HepG2 (cell line): ENCODE results near the gene DOK4. TPM values are rescaled to one million over a fixed set of nuclear protein-coding genes. Genes with fewer than 3 reads are reported as not detected.

Source experiments
- ATAC-seq: fragments of 200-7000 bp; cut with Tn5 transposase; 3 replicates; pipeline ENCODE4 v1.9.1; 2020; ENCODE audit warnings: mild to moderate bottlenecking, moderate library complexity
- BruUV-seq: library from RNA; stranded (reverse); fragments of 400-500 nt; replicated peaks from 2 replicates; lab custom pipeline; 2021; lab: Mats Ljungman, UMichigan
- CTCF ChIA-PET: fragments of 300-600 bp; formaldehyde crosslinking; extraction: SDS; loops from one replicate; lab custom pipeline; 2021; ENCODE audit warnings: low total read pairs, inconsistent platforms, low intra/inter-chr PET ratio; lab: Yijun Ruan, JAX
- POLR2A ChIA-PET: fragments of 350-600 bp; sonication (Branson Sonifier 250); formaldehyde crosslinking; loops from one replicate; lab custom pipeline; 2020; ENCODE audit warnings: antibody characterized with exemption, inconsistent platforms; lab: Yijun Ruan, JAX
- DNase-seq: peaks from one replicate; pipeline ENCODE4 v3.0.0-alpha.2; 2015; ENCODE audit warnings: low spot score
- FAIRE-seq: peaks from 3 replicates; lab custom pipeline; 2011; peaks lifted over from hg19 to GRCh38; lab: Jason Lieb, UNC
- H2AFZ ChIP-seq: one replicate; pipeline ENCODE4 v1.6.1; 2011; ENCODE audit warnings: low read length, inconsistent platforms
- H3K27ac ChIP-seq: fragments of 300-600 bp; 3 replicates; pipeline ENCODE4 v1.8.0; 2011; ENCODE audit warnings: mixed run types, mild to moderate bottlenecking, mixed read lengths, low read length, inconsistent platforms; ENCODE audit not compliant: insufficient read depth; ENCODE audit errors: extremely low read length
- H3K27me3 ChIP-seq, 2 experiments: fragments of 200-600 bp in 1 of 2; 2 replicates in 1 of 2; 3 replicates in 1 of 2; pipeline versions ENCODE4 v1.6.0 to v1.8.0; 2011; ENCODE audit warnings: low read length in 2 of 2, mild to moderate bottlenecking in 2 of 2, moderate library complexity in 2 of 2, inconsistent platforms in 1 of 2; ENCODE audit not compliant: insufficient read depth in 2 of 2, control insufficient read depth in 1 of 2
- H3K36me3 ChIP-seq, 2 experiments: fragments of 200-600 bp in 1 of 2; replicated peaks in 1 of 2; 2 replicates in 1 of 2; 3 replicates in 1 of 2; pipeline versions ENCODE4 v1.5.1 to v1.8.0; 2011; ENCODE audit warnings: low read length in 2 of 2, inconsistent platforms in 1 of 2; ENCODE audit not compliant: insufficient read depth in 2 of 2, control insufficient read depth in 1 of 2
- H3K4me1 ChIP-seq: 2 replicates; pipeline ENCODE4 v1.5.1; 2012; ENCODE audit warnings: low read length, inconsistent platforms; ENCODE audit not compliant: insufficient read depth
- H3K4me2 ChIP-seq: 2 replicates; pipeline ENCODE4 v1.6.0; 2011; ENCODE audit warnings: low read depth, low read length, inconsistent platforms
- H3K4me3 ChIP-seq, 3 experiments: fragments of 200-600 bp in 1 of 3; sonication (generic), shearing (Covaris generic) in 1 of 3; replicated peaks in 1 of 3; 2 replicates each; pipeline ENCODE4 v1.5.1; 2011 to 2016; ENCODE audit warnings: low read length in 3 of 3, inconsistent platforms in 2 of 3, low read depth in 2 of 3, mild to moderate bottlenecking in 2 of 3, control low read depth in 1 of 3, mixed read lengths in 1 of 3; ENCODE audit not compliant: insufficient read depth in 1 of 3
- H3K79me2 ChIP-seq: one replicate; pipeline ENCODE4 v1.6.1; 2011; ENCODE audit warnings: low read length, inconsistent platforms; ENCODE audit not compliant: insufficient read depth
- H3K9ac ChIP-seq: 2 replicates; pipeline ENCODE4 v1.6.0; 2011; ENCODE audit warnings: mild to moderate bottlenecking, low read depth, low read length, inconsistent platforms; ENCODE audit not compliant: insufficient read depth
- H3K9me3 ChIP-seq: 2 replicates; pipeline ENCODE4 v1.5.1; 2012; ENCODE audit warnings: mild to moderate bottlenecking, low read length
- H4K20me1 ChIP-seq: 2 replicates; pipeline ENCODE4 v1.6.0; 2011; ENCODE audit warnings: inconsistent platforms, mild to moderate bottlenecking, low read length, moderate library complexity; ENCODE audit not compliant: insufficient read depth
- KLF16 ChIP-seq, 2 experiments: sonication (generic) in 1 of 2; formaldehyde crosslinking in 1 of 2; IDR thresholded peaks; 2 replicates each; pipeline versions ENCODE4 v1.6.1 to v1.8.0; 2016 to 2023; ENCODE audit warnings: missing genetic modification reagents in 2 of 2, missing compliant biosample characterization in 1 of 2
- NFIB ChIP-seq: sonication (generic); formaldehyde crosslinking; IDR thresholded peaks from 2 replicates; pipeline ENCODE4 v1.9.0; 2021; ENCODE audit warnings: missing genetic modification reagents, mild to moderate bottlenecking, borderline replicate concordance
- PHF8 ChIP-seq: sonication (generic); formaldehyde crosslinking; IDR thresholded peaks from 2 replicates; pipeline ENCODE4 v1.5.0; 2020; ENCODE audit warnings: missing genetic modification reagents
- PTBP1 ChIP-seq: fragments of 200-400 bp; formaldehyde crosslinking; IDR thresholded peaks from 2 replicates; pipeline ENCODE4 v1.6.1; 2018; ENCODE audit warnings: low read length, low read depth; ENCODE audit not compliant: poor library complexity, severe bottlenecking
- TEAD2 ChIP-seq: sonication (generic); formaldehyde crosslinking; IDR thresholded peaks from 2 replicates; pipeline ENCODE4 v1.9.0; 2021; ENCODE audit warnings: missing genetic modification reagents
- TOE1 ChIP-seq: sonication (generic); formaldehyde crosslinking; IDR thresholded peaks from 2 replicates; pipeline ENCODE4 v1.4.0; 2020; ENCODE audit warnings: mild to moderate bottlenecking, missing genetic modification reagents
- ZNF224 ChIP-seq: sonication (generic); formaldehyde crosslinking; IDR thresholded peaks from 2 replicates; pipeline ENCODE4 v1.5.0; 2020; ENCODE audit warnings: mild to moderate bottlenecking, missing genetic modification reagents
- ZNF329 ChIP-seq: sonication (generic); formaldehyde crosslinking; IDR thresholded peaks from 2 replicates; pipeline ENCODE4 v1.9.0; 2021; ENCODE audit warnings: low read depth, mild to moderate bottlenecking, missing genetic modification reagents
- WGBS: methylation state at CpG from one replicate; pipeline ENCODE4 v1.1.6; 2017; ENCODE audit warnings: low lambda C conversion rate; 5-methylcytosine and 5-hydroxymethylcytosine counted together
- in situ Hi-C: cut with HindIII; loops from 2 replicates; pipeline ENCODE4 v1.10.0; 2017; ENCODE audit warnings: low pct_unique_long_range_greater_than_20kb; ENCODE audit not compliant: extremely low pct_ligation_motif_present
- intact Hi-C: fragments of 100-400 bp; cut with micrococcal nuclease; formaldehyde crosslinking; loops from one replicate; pipeline ENCODE4 v1.10.0; 2022; ENCODE audit not compliant: unreplicated experiment
- polyA plus RNA-seq, 8 experiments: library from polyadenylated mRNA; depleted of rRNA in 3 of 8; stranded (reverse) in 7 of 8; unstranded in 1 of 8; fragments of >200 nt; fragmentation: Illumina TruSeq in 4 of 8; extraction: Trizol in 4 of 8; gene quantifications; 2 replicates each; pipeline versions ENCODE4 v1.2.1 to v1.2.3, GENCODE V29; 2011 to 2016; ENCODE audit warnings: low read depth in 4 of 8, missing spikeins in 1 of 8, mixed read lengths in 1 of 8; ENCODE audit not compliant: insufficient read depth in 1 of 8
- total RNA-seq, 5 experiments: library from RNA; depleted of rRNA; stranded (reverse); fragments of >200 nt; fragmentation: Illumina TruSeq; extraction: Trizol; gene quantifications; 2 replicates each; pipeline ENCODE4 v1.2.3, GENCODE V29; 2016; ENCODE audit warnings: low read depth in 1 of 5
- TF ChIP-seq, protein P1 (sequence below): sonication (generic); formaldehyde crosslinking; IDR thresholded peaks from 2 replicates; pipeline ENCODE4 v1.5.0; 2020; ENCODE audit warnings: missing genetic modification reagents, mild to moderate bottlenecking, borderline replicate concordance
- TF ChIP-seq, protein P2 (sequence below): sonication (generic); formaldehyde crosslinking; IDR thresholded peaks from 2 replicates; pipeline ENCODE4 v1.5.1; 2020; ENCODE audit warnings: mild to moderate bottlenecking, missing genetic modification reagents, borderline replicate concordance
- TF ChIP-seq, protein P3 (sequence below): sonication (generic); formaldehyde crosslinking; conservative IDR thresholded peaks from 2 replicates; pipeline ENCODE4 v1.4.0; 2020; ENCODE audit warnings: missing genetic modification reagents
- TF ChIP-seq, protein P4 (sequence below), 2 experiments: IDR thresholded peaks; 2 replicates each; pipeline ENCODE4 v1.6.1; 2011 to 2012; ENCODE audit warnings: low read length in 2 of 2, borderline replicate concordance in 1 of 2, low read depth in 1 of 2, mild to moderate bottlenecking in 1 of 2, moderate library complexity in 1 of 2

The DOK4 gene
- total and polyA plus RNA-seq, 2 of the 13 experiments (the other 11 are each of a cell fraction or from before 2014, with no cell fraction given), result 52.7 to 70.0 TPM

- Histone ChIP-seq H3K4me2 (no peak overlapping the region), H3K4me3 (no peak overlapping the region), H4K20me1 (no peaks in the 10 kb centered on the region), H3K9ac (no peak overlapping the region), H3K27ac (no peak overlapping the region), H3K4me1 (peaks cover 28% of the 10 kb centered on the region), H3K79me2 (no peaks in the 10 kb centered on the region), H2AFZ (no peak overlapping the region), H3K9me3 (no peaks in the 10 kb centered on the region), H3K27me3 (peaks cover 5 to 53% of the 10 kb centered on the region in 2 experiments; a peak in 4 of 5 replicates), H3K36me3 (no peaks in the 10 kb centered on the region)
- no TSS peak for BruUV-seq
- intact Hi-C loops (no loop called here), in situ Hi-C loops (no loop called here)
- CTCF ChIA-PET, result interaction anchor here (0.6 kb wide), 1 partner anchor 206 kb away, joined by 3 read pairs; no protein-coding TSS in a partner anchor
- POLR2A ChIA-PET, result interaction anchor here (0.8 to 2.9 kb wide), 4 partner anchors 22 to 55 kb away, joined by 3 to 8 read pairs (median 4); partner anchors contain the start of genes CIAPIN1, COQ9 and POLR2C
- DNase-seq, result no peak
- no peak for FAIRE-seq
- ATAC-seq, result no peak
- WGBS, result 29% methylated on average over 12 of the region's 12 CpGs
- TF ChIP-seq ZNF224 (CRISPR knock-in tag) (no peak), PTBP1 (no peak), TOE1 (CRISPR knock-in tag) (no peak), ZNF329 (CRISPR knock-in tag) (no peak), PHF8 (CRISPR knock-in tag) (no peak), TEAD2 (CRISPR knock-in tag) (no peak), NFIB (CRISPR knock-in tag) (no peak), KLF16 (CRISPR knock-in tag; IDR thresholded peaks at IDR 0.05) (no peak)
- TF ChIP-seq, protein P1, sequence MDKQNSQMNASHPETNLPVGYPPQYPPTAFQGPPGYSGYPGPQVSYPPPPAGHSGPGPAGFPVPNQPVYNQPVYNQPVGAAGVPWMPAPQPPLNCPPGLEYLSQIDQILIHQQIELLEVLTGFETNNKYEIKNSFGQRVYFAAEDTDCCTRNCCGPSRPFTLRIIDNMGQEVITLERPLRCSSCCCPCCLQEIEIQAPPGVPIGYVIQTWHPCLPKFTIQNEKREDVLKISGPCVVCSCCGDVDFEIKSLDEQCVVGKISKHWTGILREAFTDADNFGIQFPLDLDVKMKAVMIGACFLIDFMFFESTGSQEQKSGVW (CRISPR knock-in tag), result no peak
- TF ChIP-seq, protein P2, sequence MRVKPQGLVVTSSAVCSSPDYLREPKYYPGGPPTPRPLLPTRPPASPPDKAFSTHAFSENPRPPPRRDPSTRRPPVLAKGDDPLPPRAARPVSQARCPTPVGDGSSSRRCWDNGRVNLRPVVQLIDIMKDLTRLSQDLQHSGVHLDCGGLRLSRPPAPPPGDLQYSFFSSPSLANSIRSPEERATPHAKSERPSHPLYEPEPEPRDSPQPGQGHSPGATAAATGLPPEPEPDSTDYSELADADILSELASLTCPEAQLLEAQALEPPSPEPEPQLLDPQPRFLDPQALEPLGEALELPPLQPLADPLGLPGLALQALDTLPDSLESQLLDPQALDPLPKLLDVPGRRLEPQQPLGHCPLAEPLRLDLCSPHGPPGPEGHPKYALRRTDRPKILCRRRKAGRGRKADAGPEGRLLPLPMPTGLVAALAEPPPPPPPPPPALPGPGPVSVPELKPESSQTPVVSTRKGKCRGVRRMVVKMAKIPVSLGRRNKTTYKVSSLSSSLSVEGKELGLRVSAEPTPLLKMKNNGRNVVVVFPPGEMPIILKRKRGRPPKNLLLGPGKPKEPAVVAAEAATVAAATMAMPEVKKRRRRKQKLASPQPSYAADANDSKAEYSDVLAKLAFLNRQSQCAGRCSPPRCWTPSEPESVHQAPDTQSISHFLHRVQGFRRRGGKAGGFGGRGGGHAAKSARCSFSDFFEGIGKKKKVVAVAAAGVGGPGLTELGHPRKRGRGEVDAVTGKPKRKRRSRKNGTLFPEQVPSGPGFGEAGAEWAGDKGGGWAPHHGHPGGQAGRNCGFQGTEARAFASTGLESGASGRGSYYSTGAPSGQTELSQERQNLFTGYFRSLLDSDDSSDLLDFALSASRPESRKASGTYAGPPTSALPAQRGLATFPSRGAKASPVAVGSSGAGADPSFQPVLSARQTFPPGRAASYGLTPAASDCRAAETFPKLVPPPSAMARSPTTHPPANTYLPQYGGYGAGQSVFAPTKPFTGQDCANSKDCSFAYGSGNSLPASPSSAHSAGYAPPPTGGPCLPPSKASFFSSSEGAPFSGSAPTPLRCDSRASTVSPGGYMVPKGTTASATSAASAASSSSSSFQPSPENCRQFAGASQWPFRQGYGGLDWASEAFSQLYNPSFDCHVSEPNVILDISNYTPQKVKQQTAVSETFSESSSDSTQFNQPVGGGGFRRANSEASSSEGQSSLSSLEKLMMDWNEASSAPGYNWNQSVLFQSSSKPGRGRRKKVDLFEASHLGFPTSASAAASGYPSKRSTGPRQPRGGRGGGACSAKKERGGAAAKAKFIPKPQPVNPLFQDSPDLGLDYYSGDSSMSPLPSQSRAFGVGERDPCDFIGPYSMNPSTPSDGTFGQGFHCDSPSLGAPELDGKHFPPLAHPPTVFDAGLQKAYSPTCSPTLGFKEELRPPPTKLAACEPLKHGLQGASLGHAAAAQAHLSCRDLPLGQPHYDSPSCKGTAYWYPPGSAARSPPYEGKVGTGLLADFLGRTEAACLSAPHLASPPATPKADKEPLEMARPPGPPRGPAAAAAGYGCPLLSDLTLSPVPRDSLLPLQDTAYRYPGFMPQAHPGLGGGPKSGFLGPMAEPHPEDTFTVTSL (CRISPR knock-in tag), result no peak
- TF ChIP-seq, protein P3, sequence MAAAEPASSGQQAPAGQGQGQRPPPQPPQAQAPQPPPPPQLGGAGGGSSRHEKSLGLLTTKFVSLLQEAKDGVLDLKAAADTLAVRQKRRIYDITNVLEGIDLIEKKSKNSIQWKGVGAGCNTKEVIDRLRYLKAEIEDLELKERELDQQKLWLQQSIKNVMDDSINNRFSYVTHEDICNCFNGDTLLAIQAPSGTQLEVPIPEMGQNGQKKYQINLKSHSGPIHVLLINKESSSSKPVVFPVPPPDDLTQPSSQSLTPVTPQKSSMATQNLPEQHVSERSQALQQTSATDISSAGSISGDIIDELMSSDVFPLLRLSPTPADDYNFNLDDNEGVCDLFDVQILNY, result no peak
- TF ChIP-seq, protein P4, sequence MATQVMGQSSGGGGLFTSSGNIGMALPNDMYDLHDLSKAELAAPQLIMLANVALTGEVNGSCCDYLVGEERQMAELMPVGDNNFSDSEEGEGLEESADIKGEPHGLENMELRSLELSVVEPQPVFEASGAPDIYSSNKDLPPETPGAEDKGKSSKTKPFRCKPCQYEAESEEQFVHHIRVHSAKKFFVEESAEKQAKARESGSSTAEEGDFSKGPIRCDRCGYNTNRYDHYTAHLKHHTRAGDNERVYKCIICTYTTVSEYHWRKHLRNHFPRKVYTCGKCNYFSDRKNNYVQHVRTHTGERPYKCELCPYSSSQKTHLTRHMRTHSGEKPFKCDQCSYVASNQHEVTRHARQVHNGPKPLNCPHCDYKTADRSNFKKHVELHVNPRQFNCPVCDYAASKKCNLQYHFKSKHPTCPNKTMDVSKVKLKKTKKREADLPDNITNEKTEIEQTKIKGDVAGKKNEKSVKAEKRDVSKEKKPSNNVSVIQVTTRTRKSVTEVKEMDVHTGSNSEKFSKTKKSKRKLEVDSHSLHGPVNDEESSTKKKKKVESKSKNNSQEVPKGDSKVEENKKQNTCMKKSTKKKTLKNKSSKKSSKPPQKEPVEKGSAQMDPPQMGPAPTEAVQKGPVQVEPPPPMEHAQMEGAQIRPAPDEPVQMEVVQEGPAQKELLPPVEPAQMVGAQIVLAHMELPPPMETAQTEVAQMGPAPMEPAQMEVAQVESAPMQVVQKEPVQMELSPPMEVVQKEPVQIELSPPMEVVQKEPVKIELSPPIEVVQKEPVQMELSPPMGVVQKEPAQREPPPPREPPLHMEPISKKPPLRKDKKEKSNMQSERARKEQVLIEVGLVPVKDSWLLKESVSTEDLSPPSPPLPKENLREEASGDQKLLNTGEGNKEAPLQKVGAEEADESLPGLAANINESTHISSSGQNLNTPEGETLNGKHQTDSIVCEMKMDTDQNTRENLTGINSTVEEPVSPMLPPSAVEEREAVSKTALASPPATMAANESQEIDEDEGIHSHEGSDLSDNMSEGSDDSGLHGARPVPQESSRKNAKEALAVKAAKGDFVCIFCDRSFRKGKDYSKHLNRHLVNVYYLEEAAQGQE (IDR thresholded peaks at IDR 0.05; ENCODE audit: borderline replicate concordance in 1 of 2, low read depth in 1 of 2, low read length in 2 of 2), result no peak
Measured at GRCh38 chr16:57502048-57502775, 15.9 kb upstream of the DOK4 start.
